Fibroblast of peridontal ligament (primary cell): ENCODE results near the gene ARFIP1.

Source experiments
- DNase-seq: peaks from one replicate; pipeline ENCODE4 v3.0.0-alpha.2; 2010; ENCODE audit errors: extremely low read depth

ARFIP1 gene

GRCh38 chr4:152961773-152962115, 182.0 kb downstream of the ARFIP1 start:
- DNase-seq, result peak; percentile 69
